Neuronal stem cell (in vitro differentiated cells): ENCODE measurements around the gene PCDHB14.
"Not testable (repeated sequence)": the region's sequence is repeated elsewhere in the genome, so short reads cannot be mapped to it uniquely, and the experiment has no call there.

Experiments used
- DNase-seq: peaks from one replicate; pipeline ENCODE4 v3.0.0-alpha.2; 2013; ENCODE audit warnings: low spot score
- H2AFZ ChIP-seq: one replicate; pipeline ENCODE4 v1.6.1; 2013; ENCODE audit warnings: mild to moderate bottlenecking, low read length, inconsistent platforms
- H2AK5ac ChIP-seq: 2 replicates; pipeline ENCODE4 v1.6.1; 2013; ENCODE audit warnings: low read depth, mild to moderate bottlenecking, inconsistent platforms, low read length, moderate library complexity, mixed read lengths
- H2BK120ac ChIP-seq: 2 replicates; pipeline ENCODE4 v1.6.1; 2013; ENCODE audit warnings: low read depth, mild to moderate bottlenecking, inconsistent platforms, low read length, moderate library complexity, mixed read lengths
- H2BK12ac ChIP-seq: one replicate; pipeline ENCODE4 v1.6.1; 2013; ENCODE audit warnings: low read length, inconsistent platforms
- H2BK15ac ChIP-seq: 2 replicates; pipeline ENCODE4 v1.6.1; 2013; ENCODE audit warnings: mild to moderate bottlenecking, low read length, inconsistent platforms, mixed read lengths
- H2BK5ac ChIP-seq: one replicate; pipeline ENCODE4 v1.6.1; 2013; ENCODE audit warnings: inconsistent platforms, mild to moderate bottlenecking, low read length, moderate library complexity
- H3K14ac ChIP-seq: one replicate; pipeline ENCODE4 v1.6.1; 2013; ENCODE audit warnings: low read length, inconsistent platforms
- H3K18ac ChIP-seq: 2 replicates; pipeline ENCODE4 v1.6.1; 2013; ENCODE audit warnings: low read length, inconsistent platforms
- H3K23ac ChIP-seq: 2 replicates; pipeline ENCODE4 v1.6.1; 2013; ENCODE audit warnings: low read depth, mild to moderate bottlenecking, mixed read lengths, low read length, inconsistent platforms; ENCODE audit not compliant: poor library complexity
- H3K27ac ChIP-seq: replicated peaks from 3 replicates; pipeline ENCODE4 v1.5.1; 2013; ENCODE audit warnings: low read length, inconsistent platforms
- H3K27me3 ChIP-seq, 3 experiments: 2 replicates each; pipeline ENCODE4 v1.6.1; 2013; ENCODE audit warnings: low read length in 3 of 3, mild to moderate bottlenecking in 2 of 3, inconsistent platforms in 1 of 3, low read depth in 1 of 3, mixed read lengths in 1 of 3, moderate library complexity in 1 of 3; ENCODE audit not compliant: control insufficient read depth in 3 of 3, insufficient read depth in 3 of 3
- H3K36me3 ChIP-seq, 2 donors: replicated peaks in 1 of 2; 2 replicates each; pipeline ENCODE4 v1.6.1; 2013; ENCODE audit warnings: low read length in 2 of 2; ENCODE audit not compliant: control insufficient read depth in 2 of 2, insufficient read depth in 2 of 2
- H3K4ac ChIP-seq: 2 replicates; pipeline ENCODE4 v1.6.1; 2013; ENCODE audit warnings: inconsistent platforms, mild to moderate bottlenecking, low read length, moderate library complexity
- H3K4me1 ChIP-seq, 2 donors: 1 replicate in 1 of 2; 2 replicates in 1 of 2; pipeline ENCODE4 v1.6.1; 2013; ENCODE audit warnings: low read length in 2 of 2, low read depth in 1 of 2; ENCODE audit not compliant: control insufficient read depth in 2 of 2, insufficient read depth in 1 of 2
- H3K4me2 ChIP-seq: one replicate; pipeline ENCODE4 v1.6.1; 2013; ENCODE audit warnings: mild to moderate bottlenecking, low read length, inconsistent platforms; ENCODE audit not compliant: insufficient read depth, poor library complexity, severe bottlenecking
- H3K4me3 ChIP-seq, 2 donors: 2 replicates each; pipeline ENCODE4 v1.5.1; 2013; ENCODE audit warnings: low read length in 2 of 2, mild to moderate bottlenecking in 2 of 2, inconsistent platforms in 1 of 2, moderate library complexity in 1 of 2
- H3K79me1 ChIP-seq: one replicate; pipeline ENCODE4 v1.6.1; 2013; ENCODE audit warnings: low read depth, mild to moderate bottlenecking, inconsistent platforms, low read length, moderate library complexity
- H3K9ac ChIP-seq: one replicate; pipeline ENCODE4 v1.6.1; 2013; ENCODE audit warnings: mild to moderate bottlenecking, low read depth, low read length, inconsistent platforms; ENCODE audit not compliant: poor library complexity
- H3K9me3 ChIP-seq, 2 donors: replicated peaks in 1 of 2; 2 replicates each; pipeline versions ENCODE3 to v1.6.1; 2013; ENCODE audit warnings: low read length in 2 of 2, mild to moderate bottlenecking in 2 of 2, inconsistent platforms in 1 of 2, low read depth in 1 of 2, mixed read lengths in 1 of 2, moderate library complexity in 1 of 2; ENCODE audit not compliant: control insufficient read depth in 2 of 2, insufficient read depth in 1 of 2
- H4K8ac ChIP-seq: one replicate; pipeline ENCODE4 v1.6.1; 2013; ENCODE audit warnings: low read depth, mild to moderate bottlenecking, inconsistent platforms, low read length, moderate library complexity
- H4K91ac ChIP-seq: one replicate; pipeline ENCODE4 v1.6.1; 2013; ENCODE audit warnings: low read length, low read depth, mild to moderate bottlenecking, inconsistent platforms; ENCODE audit not compliant: poor library complexity
- WGBS, 2 donors: extraction: QIAGEN DNeasy Blood & Tissue Kit; methylation state at CpG; one replicate each; pipeline ENCODE4 v1.1.7; 2013; ENCODE audit warnings: missing lambda C conversion rate in 2 of 2, mixed read lengths in 1 of 2; ENCODE audit not compliant: insufficient read length in 2 of 2, insufficient replicate concordance in 1 of 2; ENCODE audit errors: extremely low coverage in 2 of 2; 5-methylcytosine and 5-hydroxymethylcytosine counted together

PCDHB14 gene

GRCh38 chr5:141246971-141247370 lies 23.8 kb downstream of the PCDHB14 start:
- peaks cover 5 to 11% of the 10 kb centered on the region in 2 donors for H3K36me3 ChIP-seq
- not testable (repeated sequence) for H2AK5ac ChIP-seq, H2BK12ac ChIP-seq, H2BK5ac ChIP-seq, H4K91ac ChIP-seq, H3K23ac ChIP-seq, H3K4ac ChIP-seq, H3K27ac ChIP-seq, H3K9ac ChIP-seq, H3K79me1 ChIP-seq, H2BK15ac ChIP-seq, H2BK120ac ChIP-seq, H2AFZ ChIP-seq, H3K4me3 ChIP-seq, H3K14ac ChIP-seq, H3K27me3 ChIP-seq, DNase-seq, H3K4me1 ChIP-seq, H3K18ac ChIP-seq, H3K4me2 ChIP-seq, H4K8ac ChIP-seq
- no CpG with 5 or more reads among the region's 42 CpGs for WGBS, 2 donors
- H3K9me3 ChIP-seq, result peaks cover 20 to 54% of the 10 kb centered on the region in 2 donors

- H2AFZ ChIP-seq, H3K14ac ChIP-seq, H3K18ac ChIP-seq, H3K27me3 ChIP-seq, H2AK5ac ChIP-seq, H3K4me2 ChIP-seq, H3K27ac ChIP-seq, H4K8ac ChIP-seq, H2BK120ac ChIP-seq, H2BK15ac ChIP-seq, H2BK12ac ChIP-seq, H2BK5ac ChIP-seq, H3K9ac ChIP-seq, H3K4ac ChIP-seq, H3K23ac ChIP-seq, DNase-seq, H3K4me1 ChIP-seq, H3K79me1 ChIP-seq, H4K91ac ChIP-seq: not testable (repeated sequence)
- Histone ChIP-seq H3K9me3 (peaks cover 19 to 55% of the 10 kb centered on the region in 2 donors), H3K36me3 (peaks cover 5 to 11% of the 10 kb centered on the region in 2 donors), H3K4me3 (peak overlapping the region in 1 of 2 donors; percentile 55)
- no CpG with 5 or more reads among the region's 34 CpGs for WGBS, 2 donors
These were observed 24.3 kb downstream of the PCDHB14 start for GRCh38 chr5:141247434-141247833.

GRCh38 chr5:141250576-141250975 lies 27.4 kb downstream of the PCDHB14 start:
- peaks cover 14 to 62% of the 10 kb centered on the region in 2 donors for H3K9me3 ChIP-seq
- H3K4ac ChIP-seq, result no peak overlapping the region
- H2BK15ac ChIP-seq, result no peak overlapping the region
- no peak overlapping the region for H3K9ac ChIP-seq
- no peak overlapping the region for H4K8ac ChIP-seq
- no peaks in the 10 kb centered on the region for H3K27me3 ChIP-seq
- H2AK5ac ChIP-seq, result no peak overlapping the region
- H2BK5ac ChIP-seq, result no peak overlapping the region
- no peaks in the 10 kb centered on the region for H3K4me1 ChIP-seq
- no peaks in the 10 kb centered on the region for H3K79me1 ChIP-seq
- H2BK12ac ChIP-seq, result no peak overlapping the region
- H3K18ac ChIP-seq, result no peak overlapping the region
- H3K14ac ChIP-seq, result no peak overlapping the region
- H3K27ac ChIP-seq, result no peak overlapping the region
- H3K23ac ChIP-seq, result no peak overlapping the region
- no peak for DNase-seq
- H3K4me2 ChIP-seq, result no peak overlapping the region
- peaks cover 5 to 11% of the 10 kb centered on the region in 2 donors for H3K36me3 ChIP-seq
- no peak overlapping the region for H2AFZ ChIP-seq
- H4K91ac ChIP-seq, result no peak overlapping the region
- H2BK120ac ChIP-seq, result no peak overlapping the region
- H3K4me3 ChIP-seq, result no peak overlapping the region

- H3K4ac ChIP-seq, result no peak overlapping the region
- no peaks in the 10 kb centered on the region for H3K4me1 ChIP-seq
- H4K91ac ChIP-seq, result no peak overlapping the region
- H2BK120ac ChIP-seq, result no peak overlapping the region
- no peak overlapping the region for H3K14ac ChIP-seq
- H3K9me3 ChIP-seq, result peaks cover 14 to 81% of the 10 kb centered on the region in 2 donors
- no peak overlapping the region for H3K23ac ChIP-seq
- no peak overlapping the region for H2AFZ ChIP-seq
- no peaks in the 10 kb centered on the region for H3K27me3 ChIP-seq
- no peaks in the 10 kb centered on the region for H3K79me1 ChIP-seq
- no peak overlapping the region for H2AK5ac ChIP-seq
- no peak overlapping the region for H2BK5ac ChIP-seq
- no peaks in the 10 kb centered on the region for H3K36me3 ChIP-seq
- H3K18ac ChIP-seq, result no peak overlapping the region
- H3K27ac ChIP-seq, result no peak overlapping the region
- no peak for DNase-seq
- H3K9ac ChIP-seq, result no peak overlapping the region
- H3K4me2 ChIP-seq, result no peak overlapping the region
- H2BK15ac ChIP-seq, result no peak overlapping the region
- H2BK12ac ChIP-seq, result no peak overlapping the region
- H4K8ac ChIP-seq, result no peak overlapping the region
- H3K4me3 ChIP-seq, result no peak overlapping the region
These were observed 35.3 kb downstream of the PCDHB14 start for GRCh38 chr5:141258464-141258863.
